Loucy (cell line): ENCODE results near the gene C4A.
"Not testable (repeated sequence)": the region's sequence is repeated elsewhere in the genome, so short reads cannot be mapped to it uniquely, and the experiment has no call there.

Experiments used
- H2AFZ ChIP-seq: fragments of 200-600 bp; sonication (generic); 2 replicates; pipeline ENCODE4 v1.6.0; 2016; ENCODE audit warnings: antibody characterized with exemption, mild to moderate bottlenecking, low read length, moderate library complexity
- H3F3A ChIP-seq: fragments of 200-600 bp; 2 replicates; pipeline ENCODE4 v1.6.0; 2016; ENCODE audit warnings: antibody characterized with exemption, low read depth, mild to moderate bottlenecking
- H3K27me3 ChIP-seq: fragments of 200-600 bp; sonication (generic); 2 replicates; pipeline ENCODE4 v1.6.1; 2014; ENCODE audit warnings: low read length, mild to moderate bottlenecking; ENCODE audit not compliant: insufficient read depth, poor library complexity, severe bottlenecking
- H3K36me3 ChIP-seq: fragments of 200-600 bp; sonication (generic); 2 replicates; pipeline ENCODE4 v1.6.1; 2016; ENCODE audit warnings: low read length; ENCODE audit not compliant: insufficient read depth
- H3K4me1 ChIP-seq: fragments of 200-600 bp; sonication (generic); 2 replicates; pipeline ENCODE4 v1.5.1; 2014; ENCODE audit warnings: low read length, mild to moderate bottlenecking; ENCODE audit not compliant: insufficient read depth, poor library complexity, severe bottlenecking
- H3K4me2 ChIP-seq: fragments of 200-600 bp; sonication (generic); 2 replicates; pipeline ENCODE4 v1.6.0; 2014; ENCODE audit warnings: antibody characterized with exemption, low read length, low read depth, mild to moderate bottlenecking; ENCODE audit not compliant: poor library complexity, severe bottlenecking
- H3K4me3 ChIP-seq: fragments of 200-600 bp; sonication (generic); 2 replicates; pipeline ENCODE4 v1.5.1; 2014; ENCODE audit warnings: low read length, mild to moderate bottlenecking, mixed read lengths; ENCODE audit not compliant: poor library complexity, severe bottlenecking
- H3K79me2 ChIP-seq: fragments of 200-600 bp; sonication (generic); 2 replicates; pipeline ENCODE4 v1.6.1; 2014; ENCODE audit warnings: low read length; ENCODE audit not compliant: insufficient read depth
- H3K9ac ChIP-seq: fragments of 200-600 bp; sonication (generic); 2 replicates; pipeline ENCODE4 v1.6.0; 2014; ENCODE audit warnings: mild to moderate bottlenecking, low read depth, low read length, moderate library complexity; ENCODE audit not compliant: poor library complexity, severe bottlenecking
- H3K9me2 ChIP-seq: fragments of 200-600 bp; sonication (generic); replicated peaks from 2 replicates; pipeline ENCODE4 v1.6.1; 2016; ENCODE audit warnings: low read depth, low read length, mixed read lengths
- H3K9me3 ChIP-seq: fragments of 200-600 bp; sonication (generic); 2 replicates; pipeline ENCODE4 v1.6.1; 2014; ENCODE audit warnings: mild to moderate bottlenecking, antibody characterized with exemption, low read length, low read depth; ENCODE audit not compliant: insufficient read depth
- H4K20me1 ChIP-seq: fragments of 200-600 bp; sonication (generic); 2 replicates; pipeline ENCODE4 v1.6.0; 2014; ENCODE audit warnings: antibody characterized with exemption, low read length, mild to moderate bottlenecking; ENCODE audit not compliant: insufficient read depth, poor library complexity, severe bottlenecking

The C4A gene

GRCh38 chr6:32005538-32005880 is 23.7 kb downstream of the C4A start:
- H4K20me1 ChIP-seq, H3K9me2 ChIP-seq, H3K4me2 ChIP-seq, H3F3A ChIP-seq, H3K9ac ChIP-seq, H3K36me3 ChIP-seq, H2AFZ ChIP-seq, H3K79me2 ChIP-seq, H3K4me3 ChIP-seq, H3K4me1 ChIP-seq, H3K9me3 ChIP-seq, H3K27me3 ChIP-seq: not testable (repeated sequence)

GRCh38 chr6:32005991-32006529 is 24.2 kb downstream of the C4A start:
- H3K9ac ChIP-seq, H3K4me2 ChIP-seq, H3K79me2 ChIP-seq, H3K27me3 ChIP-seq, H3K4me3 ChIP-seq, H2AFZ ChIP-seq, H4K20me1 ChIP-seq, H3K4me1 ChIP-seq, H3K36me3 ChIP-seq, H3K9me2 ChIP-seq, H3K9me3 ChIP-seq, H3F3A ChIP-seq: not testable (repeated sequence)

- not testable (repeated sequence) for H3K9me3 ChIP-seq, H3K36me3 ChIP-seq, H4K20me1 ChIP-seq, H3F3A ChIP-seq, H3K4me3 ChIP-seq, H3K4me2 ChIP-seq, H3K4me1 ChIP-seq, H3K9ac ChIP-seq, H3K27me3 ChIP-seq, H3K9me2 ChIP-seq, H2AFZ ChIP-seq, H3K79me2 ChIP-seq
These were observed 25.2 kb downstream of the C4A start for GRCh38 chr6:32007086-32007485.

- not testable (repeated sequence) for H2AFZ ChIP-seq, H3F3A ChIP-seq, H3K4me1 ChIP-seq, H3K36me3 ChIP-seq, H3K27me3 ChIP-seq, H3K9me3 ChIP-seq, H3K4me2 ChIP-seq, H3K79me2 ChIP-seq, H3K4me3 ChIP-seq, H3K9ac ChIP-seq, H3K9me2 ChIP-seq, H4K20me1 ChIP-seq
These were observed 26.2 kb downstream of the C4A start for GRCh38 chr6:32008037-32008436.

- not testable (repeated sequence) for H3K9me2 ChIP-seq, H3K4me2 ChIP-seq, H4K20me1 ChIP-seq, H3K4me3 ChIP-seq, H3K9ac ChIP-seq, H3F3A ChIP-seq, H3K4me1 ChIP-seq, H3K9me3 ChIP-seq, H3K36me3 ChIP-seq, H3K27me3 ChIP-seq, H2AFZ ChIP-seq, H3K79me2 ChIP-seq
These were observed 26.8 kb downstream of the C4A start for GRCh38 chr6:32008616-32009015.

- not testable (repeated sequence) for H3K4me3 ChIP-seq, H3K9me3 ChIP-seq, H2AFZ ChIP-seq, H3K9me2 ChIP-seq, H3K36me3 ChIP-seq, H3K27me3 ChIP-seq, H3K9ac ChIP-seq, H3K4me1 ChIP-seq, H4K20me1 ChIP-seq, H3K79me2 ChIP-seq, H3F3A ChIP-seq, H3K4me2 ChIP-seq
These were observed 27.7 kb downstream of the C4A start for GRCh38 chr6:32009537-32009936.

- not testable (repeated sequence) for H3K27me3 ChIP-seq, H3F3A ChIP-seq, H3K9ac ChIP-seq, H3K9me3 ChIP-seq, H3K9me2 ChIP-seq, H3K4me2 ChIP-seq, H3K4me3 ChIP-seq, H4K20me1 ChIP-seq, H3K36me3 ChIP-seq, H3K79me2 ChIP-seq, H3K4me1 ChIP-seq, H2AFZ ChIP-seq
These were observed 29.1 kb downstream of the C4A start for GRCh38 chr6:32010856-32011530.
